ENCODE measurements around the gene DNAJC19. TPM values are rescaled to one million over a fixed set of nuclear protein-coding genes. Genes with fewer than 3 reads are reported as not detected.

Gene DNAJC19
- total RNA-seq, 1 donor from 2014 or later: 30.3 TPM

GRCh38 chr3:180940826-180941225, 48.7 kb downstream of the DNAJC19 start:
- no peaks in the 10 kb centered on the region for H3K9me3 Mint-ChIP-seq (ENCODE audit: unreplicated experiment)
- TF ChIP-seq CTCF (IDR thresholded peaks at IDR 0.05; ENCODE audit: partially characterized antibody, unreplicated experiment): no peak
- H3K4me3 Mint-ChIP-seq (ENCODE audit: unreplicated experiment): no peak overlapping the region
- DNase-seq: no peak
- H3K36me3 Mint-ChIP-seq (ENCODE audit: unreplicated experiment): no peaks in the 10 kb centered on the region
- H3K27me3 Mint-ChIP-seq (ENCODE audit: unreplicated experiment): no peaks in the 10 kb centered on the region
- no peaks in the 10 kb centered on the region for H3K4me1 Mint-ChIP-seq (ENCODE audit: low read depth, unreplicated experiment)
- H3K27ac Mint-ChIP-seq (ENCODE audit: unreplicated experiment): no peak overlapping the region

GRCh38 chr3:180934638-180935037, 54.9 kb downstream of the DNAJC19 start:
- H3K27me3 Mint-ChIP-seq (ENCODE audit: unreplicated experiment): no peaks in the 10 kb centered on the region
- no peaks in the 10 kb centered on the region for H3K9me3 Mint-ChIP-seq (ENCODE audit: unreplicated experiment)
- no peak overlapping the region for H3K4me3 Mint-ChIP-seq (ENCODE audit: unreplicated experiment)
- H3K4me1 Mint-ChIP-seq (ENCODE audit: low read depth, unreplicated experiment): peaks cover 9% of the 10 kb centered on the region
- H3K27ac Mint-ChIP-seq (ENCODE audit: unreplicated experiment): no peak overlapping the region
- TF ChIP-seq CTCF (IDR thresholded peaks at IDR 0.05; ENCODE audit: partially characterized antibody, unreplicated experiment): no peak
- DNase-seq: no peak
- no peaks in the 10 kb centered on the region for H3K36me3 Mint-ChIP-seq (ENCODE audit: unreplicated experiment)

Other genes with a start within 250 kb of the DNAJC19 start
- gene FXR1, start 77.1 kb downstream of the DNAJC19 start, total RNA-seq (ENCODE audit: unreplicated experiment): 189 TPM

All from glutamatergic neuron (in vitro differentiated cells).